GM12874 (cell line): Measurements from ENCODE around the gene GINS2.

Experiments used
- CTCF ChIP-seq: IDR thresholded peaks from 2 replicates; pipeline ENCODE4 v1.5.1; 2011; ENCODE audit warnings: low read depth, mild to moderate bottlenecking, control low read depth, low read length, moderate library complexity; ENCODE audit not compliant: insufficient read depth

The GINS2 gene

GRCh38 chr16:85706449-85707034, 17.8 kb upstream of the GINS2 start:
- TF ChIP-seq CTCF: no peak

GRCh38 chr16:85704900-85705846, 16.4 kb upstream of the GINS2 start:
- no peak for TF ChIP-seq CTCF

GRCh38 chr16:85704011-85704410, 15.3 kb upstream of the GINS2 start:
- no peak for TF ChIP-seq CTCF

GRCh38 chr16:85699628-85700027, 10.9 kb upstream of the GINS2 start:
- TF ChIP-seq CTCF: no peak

GRCh38 chr16:85698935-85699558, 10.3 kb upstream of the GINS2 start:
- TF ChIP-seq CTCF: no peak

GRCh38 chr16:85698459-85698891, 9.7 kb upstream of the GINS2 start:
- TF ChIP-seq CTCF: no peak

- no peak for TF ChIP-seq CTCF
These were observed 8.7 kb upstream of the GINS2 start for GRCh38 chr16:85697431-85697830.
